WTC11 (cell line): ENCODE measurements around the gene SAP30L. TPM values are rescaled to one million over a fixed set of nuclear protein-coding genes. Genes with fewer than 3 reads are reported as not detected.

Experiments
- ATAC-seq: fragments of 200-7000 bp; cut with Tn5 transposase; 2 replicates; pipeline ENCODE4 v1.10.0; 2021; ENCODE audit warnings: mild to moderate bottlenecking, moderate library complexity
- CTCF ChIA-PET: fragments of 300-600 bp; sonication (Branson Sonifier 250); formaldehyde crosslinking; loops from one replicate; lab custom pipeline; 2021; ENCODE audit warnings: antibody characterized with exemption; lab: Charles Lee
- POLR2A ChIA-PET: fragments of 350-600 bp; sonication (Branson Sonifier 250); formaldehyde crosslinking; loops from one replicate; lab custom pipeline; 2021; ENCODE audit warnings: antibody characterized with exemption; lab: Charles Lee
- DNase-seq: peaks from one replicate; pipeline ENCODE4 v3.0.0; 2021; ENCODE audit warnings: low spot score
- H3K27ac Mint-ChIP-seq: 2 replicates; pipeline ENCODE4 v1.8.0; 2021; ENCODE audit warnings: mixed read lengths
- H3K27me3 Mint-ChIP-seq: 2 replicates; pipeline ENCODE4 v1.8.0; 2021; ENCODE audit warnings: low read depth, mild to moderate bottlenecking, moderate library complexity, mixed read lengths
- H3K36me3 Mint-ChIP-seq: 2 replicates; pipeline ENCODE4 v1.8.0; 2021; ENCODE audit warnings: mixed read lengths
- H3K4me1 Mint-ChIP-seq: 2 replicates; pipeline ENCODE4 v1.8.0; 2022; ENCODE audit warnings: mixed read lengths
- H3K4me3 Mint-ChIP-seq: 2 replicates; pipeline ENCODE4 v1.8.0; 2021; ENCODE audit warnings: mild to moderate bottlenecking, moderate library complexity, mixed read lengths
- H3K9me3 Mint-ChIP-seq: 2 replicates; pipeline ENCODE4 v1.8.0; 2021; ENCODE audit warnings: mixed read lengths
- ATF2 ChIP-seq: sonication (generic); formaldehyde crosslinking; IDR thresholded peaks from 2 replicates; pipeline ENCODE4 v1.8.1; 2022; ENCODE audit warnings: low read depth, missing genetic modification reagents, borderline replicate concordance
- CREM ChIP-seq: sonication (generic); formaldehyde crosslinking; IDR thresholded peaks from 2 replicates; pipeline ENCODE4 v1.8.1; 2022; ENCODE audit warnings: mild to moderate bottlenecking, missing genetic modification reagents, moderate library complexity
- E2F1 ChIP-seq: sonication (generic); formaldehyde crosslinking; IDR thresholded peaks from 2 replicates; pipeline ENCODE4 v1.8.0; 2022; ENCODE audit warnings: mild to moderate bottlenecking, missing genetic modification reagents
- E2F5 ChIP-seq: sonication (generic); formaldehyde crosslinking; IDR thresholded peaks from 2 replicates; pipeline ENCODE4 v1.8.1; 2022; ENCODE audit warnings: mild to moderate bottlenecking, moderate library complexity, missing genetic modification reagents
- ETV6 ChIP-seq: sonication (generic); formaldehyde crosslinking; IDR thresholded peaks from 2 replicates; pipeline ENCODE4 v1.8.1; 2022; ENCODE audit warnings: mild to moderate bottlenecking, missing genetic modification reagents
- IRF1 ChIP-seq: sonication (generic); formaldehyde crosslinking; IDR thresholded peaks from 2 replicates; pipeline ENCODE4 v1.8.0; 2023; ENCODE audit warnings: missing genetic modification reagents
- KAT7 ChIP-seq: sonication (generic); formaldehyde crosslinking; IDR thresholded peaks from 2 replicates; pipeline ENCODE4 v1.8.1; 2023; ENCODE audit warnings: missing genetic modification reagents, mild to moderate bottlenecking, borderline replicate concordance
- NFATC4 ChIP-seq: fragments of 250-450 bp; sonication (Bioruptor Pico); IDR thresholded peaks from 2 replicates; pipeline ENCODE4 v1.9.0; 2021; ENCODE audit warnings: mild to moderate bottlenecking
- OVOL2 ChIP-seq: fragments of 250-450 bp; sonication (Bioruptor Pico); IDR thresholded peaks from 2 replicates; pipeline ENCODE4 v1.9.0; 2021; ENCODE audit warnings: mild to moderate bottlenecking, borderline replicate concordance
- PREB ChIP-seq: sonication (generic); formaldehyde crosslinking; IDR thresholded peaks from 2 replicates; pipeline ENCODE4 v1.8.1; 2022; ENCODE audit warnings: mild to moderate bottlenecking, missing genetic modification reagents, moderate library complexity, borderline replicate concordance
- RELA ChIP-seq: sonication (generic); formaldehyde crosslinking; IDR thresholded peaks from 2 replicates; pipeline ENCODE4 v1.8.1; 2022; ENCODE audit warnings: missing genetic modification reagents, mild to moderate bottlenecking, borderline replicate concordance
- TP53 ChIP-seq: sonication (generic); formaldehyde crosslinking; IDR thresholded peaks from 2 replicates; pipeline ENCODE4 v1.8.1; 2023; ENCODE audit warnings: mild to moderate bottlenecking, missing genetic modification reagents
- ZNF396 ChIP-seq: fragments of 250-450 bp; sonication (Bioruptor Pico); IDR thresholded peaks from 2 replicates; pipeline ENCODE4 v1.8.0; 2021; ENCODE audit warnings: mild to moderate bottlenecking, moderate library complexity, borderline replicate concordance
- ZNF423 ChIP-seq: fragments of 250-450 bp; sonication (Bioruptor Pico); IDR thresholded peaks from 2 replicates; pipeline ENCODE4 v2.1.2; 2022; ENCODE audit warnings: mild to moderate bottlenecking, moderate library complexity
- total RNA-seq: library from RNA; stranded (reverse); gene quantifications from 3 replicates; pipeline ENCODE4 v1.2.3, GENCODE V29; 2021

Gene SAP30L
- total RNA-seq, 1 experiment from 2014 or later, result 33.5 TPM

GRCh38 chr5:154479160-154479943 lies 33.6 kb downstream of the SAP30L start:
- TF ChIP-seq NFATC4 (CRISPR knock-in tag) (no peak), ZNF396 (CRISPR knock-in tag) (no peak), CREM (CRISPR knock-in tag) (no peak), TP53 (CRISPR knock-in tag) (no peak)
- TF ChIP-seq, all 79 proteins: peak for 0
- peaks cover 100% of the 10 kb centered on the region for H3K27me3 Mint-ChIP-seq
- H3K4me1 Mint-ChIP-seq, result peaks cover 73% of the 10 kb centered on the region
- H3K4me3 Mint-ChIP-seq, result peak overlapping the region; percentile 63
- no peaks in the 10 kb centered on the region for H3K36me3 Mint-ChIP-seq
- DNase-seq (peak; percentile 43), ATAC-seq (peak; percentile 0; the same call in 1 of the 2 replicates)
- no peaks in the 10 kb centered on the region for H3K9me3 Mint-ChIP-seq
- H3K27ac Mint-ChIP-seq, result no peak overlapping the region
- POLR2A ChIA-PET, result no interaction called here
- CTCF ChIA-PET, result interaction anchor here (1.3 to 4.2 kb wide), 4 partner anchors 11 to 42 kb away, joined by 3 to 26 read pairs (median 11); no protein-coding TSS in a partner anchor

GRCh38 chr5:154479944-154480750 lies 34.4 kb downstream of the SAP30L start:
- Mint-ChIP-seq H3K4me3 (peak overlapping the region; percentile 63), H3K9me3 (no peaks in the 10 kb centered on the region), H3K4me1 (peaks cover 73% of the 10 kb centered on the region), H3K27me3 (peaks cover 100% of the 10 kb centered on the region), H3K36me3 (no peaks in the 10 kb centered on the region), H3K27ac (no peak overlapping the region)
- DNase-seq (peak; percentile 35), ATAC-seq (no peak)
- ChIA-PET POLR2A (no interaction called here), CTCF (interaction anchor here (4.2 kb wide), 1 partner anchor 12 kb away, joined by 26 read pairs; no protein-coding TSS in a partner anchor)
- TF ChIP-seq KAT7 (CRISPR knock-in tag), result no peak
- no peak for TF ChIP-seq ATF2
- no peak for TF ChIP-seq ETV6 (CRISPR knock-in tag)
- TF ChIP-seq ZNF423 (CRISPR knock-in tag), result 0 out of 2 replicates have a peak, but pooled peaks have one; percentile 70
- TF ChIP-seq PREB (CRISPR knock-in tag), result no peak
- no peak for TF ChIP-seq E2F1
- no peak for TF ChIP-seq E2F5
- no peak for TF ChIP-seq RELA (CRISPR knock-in tag)

- no peaks in the 10 kb centered on the region for H3K36me3 Mint-ChIP-seq
- H3K4me1 Mint-ChIP-seq, result peaks cover 75% of the 10 kb centered on the region
- H3K27me3 Mint-ChIP-seq, result peaks cover 100% of the 10 kb centered on the region
- H3K27ac Mint-ChIP-seq, result no peak overlapping the region
- H3K9me3 Mint-ChIP-seq, result no peaks in the 10 kb centered on the region
- no peak for TF ChIP-seq TP53 (CRISPR knock-in tag)
- TF ChIP-seq IRF1 (CRISPR knock-in tag), result no peak
- TF ChIP-seq OVOL2 (CRISPR knock-in tag), result no peak
- ChIA-PET CTCF (interaction anchor here (0.6 to 1.3 kb wide), 3 partner anchors 13 to 202 kb away, joined by 3 to 5 read pairs (median 3); no protein-coding TSS in a partner anchor), POLR2A (no interaction called here)
- DNase-seq, result no peak
- H3K4me3 Mint-ChIP-seq, result peak overlapping the region; percentile 18; the same call in 1 of the 2 replicates
- no peak for ATAC-seq
Observed at GRCh38 chr5:154480847-154481246, 35.0 kb downstream of the SAP30L start.
